B cell (primary cell): ENCODE data around the gene WBP11. TPM values are rescaled to one million over a fixed set of nuclear protein-coding genes. Genes with fewer than 3 reads are reported as not detected.

Source experiments
- ATAC-seq: fragments of 200-7000 bp; cut with Tn5 transposase; one replicate; pipeline ENCODE4 v1.10.0; 2021; ENCODE audit warnings: low read depth, mild to moderate bottlenecking, moderate number of reproducible peaks, moderate library complexity
- CTCF ChIA-PET: fragments of 350-600 bp; sonication (Branson Sonifier 250); formaldehyde crosslinking; loops from one replicate; lab custom pipeline; 2021; ENCODE audit warnings: antibody characterized with exemption, inconsistent platforms; lab: Charles Lee
- POLR2A ChIA-PET: fragments of 350-600 bp; sonication (Branson Sonifier 250); formaldehyde crosslinking; loops from one replicate; lab custom pipeline; 2021; ENCODE audit warnings: antibody characterized with exemption; lab: Charles Lee
- DNase-seq: peaks from one replicate; pipeline ENCODE4 v3.0.0; 2013
- H2AFZ ChIP-seq: 2 replicates; pipeline ENCODE4 v1.6.1; 2012; ENCODE audit warnings: mild to moderate bottlenecking, low read depth, low read length; ENCODE audit not compliant: insufficient read depth, poor library complexity, severe bottlenecking
- H3K27ac ChIP-seq, 2 donors: 1 replicate in 1 of 2; 2 replicates in 1 of 2; pipeline ENCODE4 v1.5.1; 2012 to 2013; ENCODE audit warnings: low read length in 2 of 2, mild to moderate bottlenecking in 2 of 2, moderate library complexity in 1 of 2
- H3K27me3 ChIP-seq, 4 experiments: fragments of 200-600 bp in 1 of 4; sonication (generic) in 1 of 4; replicated peaks in 1 of 4; 1 replicate in 2 of 4; 2 replicates in 2 of 4; pipeline versions ENCODE4 v1.6.1 to v1.7.0; 2013 to 2016; ENCODE audit warnings: low read length in 3 of 4, mild to moderate bottlenecking in 2 of 4, mixed read lengths in 1 of 4, moderate library complexity in 1 of 4; ENCODE audit not compliant: insufficient read depth in 4 of 4, control insufficient read depth in 3 of 4; ENCODE audit errors: control extremely low read depth in 1 of 4
- H3K36me3 ChIP-seq, 2 experiments: replicated peaks in 1 of 2; 1 replicate in 1 of 2; 2 replicates in 1 of 2; pipeline versions ENCODE4 v1.6.1 to v1.7.1; 2013; ENCODE audit warnings: low read length in 1 of 2; ENCODE audit not compliant: insufficient read depth in 2 of 2, control insufficient read depth in 1 of 2; ENCODE audit errors: control extremely low read depth in 1 of 2, extremely low read depth in 1 of 2
- H3K4me1 ChIP-seq, 2 donors: fragments of 200-600 bp in 1 of 2; sonication (generic) in 1 of 2; 1 replicate in 1 of 2; 2 replicates in 1 of 2; pipeline versions ENCODE4 v1.5.1 to v1.6.1; 2013 to 2017; ENCODE audit warnings: low read length in 2 of 2; ENCODE audit not compliant: control insufficient read depth in 2 of 2, insufficient read depth in 2 of 2
- H3K4me2 ChIP-seq: replicated peaks from 2 replicates; pipeline ENCODE3; 2012; ENCODE audit warnings: mild to moderate bottlenecking, low read depth, low read length; ENCODE audit not compliant: poor library complexity, severe bottlenecking
- H3K4me3 ChIP-seq, 5 experiments: fragments of 200-600 bp in 1 of 5; sonication (generic) in 1 of 5; 1 replicate in 3 of 5; 2 replicates in 2 of 5; pipeline versions ENCODE4 v1.5.1 to v1.7.0; 2011 to 2016; ENCODE audit warnings: low read length in 4 of 5, mild to moderate bottlenecking in 4 of 5, low read depth in 2 of 5, control low read depth in 1 of 5, moderate library complexity in 1 of 5; ENCODE audit not compliant: insufficient read depth in 1 of 5; ENCODE audit errors: control extremely low read depth in 1 of 5, extremely low read depth in 1 of 5
- H3K79me2 ChIP-seq: fragments of 200-600 bp; sonication (generic); one replicate; pipeline ENCODE4 v1.6.0; 2016; ENCODE audit warnings: low read length; ENCODE audit not compliant: control insufficient read depth, insufficient read depth
- H3K9ac ChIP-seq: fragments of 200-600 bp; sonication (generic); 2 replicates; pipeline ENCODE4 v1.6.1; 2017; ENCODE audit warnings: mild to moderate bottlenecking, low read length, moderate library complexity
- H3K9me3 ChIP-seq, 3 donors: one replicate each; pipeline versions ENCODE4 v1.6.1 to v1.7.1; 2013; ENCODE audit warnings: low read length in 2 of 3; ENCODE audit not compliant: control insufficient read depth in 2 of 3, insufficient read depth in 1 of 3; ENCODE audit errors: control extremely low read depth in 1 of 3
- H4K20me1 ChIP-seq: 2 replicates; pipeline ENCODE4 v1.6.0; 2012; ENCODE audit warnings: mild to moderate bottlenecking, low read length; ENCODE audit not compliant: insufficient read depth, control insufficient read depth, poor library complexity, severe bottlenecking
- H3K27ac Mint-ChIP-seq: one replicate; pipeline ENCODE4 v1.8.0; 2021; ENCODE audit warnings: mixed read lengths
- H3K27me3 Mint-ChIP-seq: one replicate; pipeline ENCODE4 v1.8.0; 2021; ENCODE audit warnings: mixed read lengths
- H3K4me1 Mint-ChIP-seq: one replicate; pipeline ENCODE4 v1.8.0; 2021; ENCODE audit warnings: mixed read lengths
- H3K4me3 Mint-ChIP-seq: one replicate; pipeline ENCODE4 v1.8.0; 2021; ENCODE audit warnings: mixed read lengths
- H3K9me3 Mint-ChIP-seq: one replicate; pipeline ENCODE4 v1.8.0; 2022; ENCODE audit warnings: mixed read lengths; ENCODE audit not compliant: insufficient read depth
- EZH2 ChIP-seq: IDR thresholded peaks from 2 replicates; pipeline ENCODE4 v1.6.1; 2012; ENCODE audit warnings: borderline replicate concordance, low read depth, mild to moderate bottlenecking, moderate library complexity, low read length; ENCODE audit not compliant: insufficient read depth, poor library complexity, severe bottlenecking
- WGBS: methylation state at CpG from one replicate; pipeline ENCODE4 v1.1.5; 2013; ENCODE audit warnings: missing lambda C conversion rate; ENCODE audit not compliant: insufficient coverage; 5-methylcytosine and 5-hydroxymethylcytosine counted together
- intact Hi-C: fragments of 100-400 bp; cut with micrococcal nuclease; formaldehyde crosslinking; loops from one replicate; pipeline ENCODE4 v1.10.0; 2022
- polyA plus RNA-seq: library from polyadenylated mRNA; depleted of rRNA; stranded (reverse); fragments of >200 nt; gene quantifications from 2 replicates; pipeline ENCODE4 v1.2.3, GENCODE V29; 2012
- total RNA-seq, 2 donors: library from RNA; stranded (reverse); fragments of 120-200 nt in 1 of 2; gene quantifications; 1 replicate in 1 of 2; 2 replicates in 1 of 2; pipeline versions ENCODE4 v1.2.3 to v1.2.4, GENCODE V29; 2013 to 2022
- TF ChIP-seq, protein P1 (sequence below): fragments of 200-600 bp; IDR thresholded peaks from one replicate; pipeline ENCODE4 v1.8.0; 2022; ENCODE audit warnings: antibody characterized with exemption, mild to moderate bottlenecking

WBP11 gene
- total and polyA plus RNA-seq, 2 donors (not counting 1 experiment from before 2014, with no cell fraction given), result 13.6 to 84.7 TPM

DNA sequence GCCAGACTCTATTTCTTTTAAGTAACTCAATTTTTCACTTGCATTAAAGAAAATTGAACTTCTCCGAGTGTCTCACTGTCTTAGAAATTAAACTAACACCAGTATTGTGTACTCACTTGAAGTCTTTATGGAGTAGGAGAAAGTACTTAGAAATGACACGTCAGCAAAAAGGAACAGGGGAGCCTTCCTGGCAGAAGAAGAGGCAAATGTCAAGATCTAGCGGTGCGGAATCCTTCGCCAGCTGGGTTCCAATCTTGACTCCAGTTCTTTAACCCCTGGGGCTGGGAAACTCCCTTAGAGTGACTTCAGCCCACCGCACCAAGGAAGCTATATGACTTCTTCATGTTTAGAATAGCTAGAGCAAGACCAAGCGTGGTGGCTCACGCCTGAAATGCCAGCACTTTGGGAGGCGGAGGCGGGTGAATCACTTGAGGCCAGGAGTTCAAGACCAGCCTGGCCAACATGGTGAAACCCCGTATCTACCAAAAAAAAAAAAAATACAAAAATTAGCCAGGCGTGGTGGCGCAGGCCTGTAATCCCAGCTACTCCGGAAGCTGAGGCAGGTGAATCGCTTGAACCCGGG lies 34.4 kb downstream of the WBP11 start:
- peaks cover 0 to 21% (median 11%) of the 10 kb centered on the region in 3 donors for H3K9me3 ChIP-seq
- H2AFZ ChIP-seq, result peak overlapping the region; percentile 74
- peaks cover 28 to 39% of the 10 kb centered on the region in 2 donors for H3K4me1 ChIP-seq
- ATAC-seq (no peak), DNase-seq (peak; percentile 52)
- H3K4me3 Mint-ChIP-seq, result peak overlapping the region; percentile 97
- POLR2A ChIA-PET, result interaction anchor here (0.6 to 3.9 kb wide), 4 partner anchors 34 to 1019 kb away, joined by 3 to 41 read pairs (median 6); partner anchors contain the start of genes ATF7IP, C12orf60 and WBP11
- no peaks in the 10 kb centered on the region for H4K20me1 ChIP-seq
- CTCF ChIA-PET, result interaction anchor here (0.6 to 3.0 kb wide), 9 partner anchors 9 to 764 kb away, joined by 3 to 19 read pairs (median 4); partner anchors contain the start of genes C12orf60 and WBP11
- H3K79me2 ChIP-seq, result peaks cover 39% of the 10 kb centered on the region
- WGBS, result 40% methylated on average over 9 of the region's 16 CpGs
- no peak for TF ChIP-seq EZH2
- TF ChIP-seq, protein P1, sequence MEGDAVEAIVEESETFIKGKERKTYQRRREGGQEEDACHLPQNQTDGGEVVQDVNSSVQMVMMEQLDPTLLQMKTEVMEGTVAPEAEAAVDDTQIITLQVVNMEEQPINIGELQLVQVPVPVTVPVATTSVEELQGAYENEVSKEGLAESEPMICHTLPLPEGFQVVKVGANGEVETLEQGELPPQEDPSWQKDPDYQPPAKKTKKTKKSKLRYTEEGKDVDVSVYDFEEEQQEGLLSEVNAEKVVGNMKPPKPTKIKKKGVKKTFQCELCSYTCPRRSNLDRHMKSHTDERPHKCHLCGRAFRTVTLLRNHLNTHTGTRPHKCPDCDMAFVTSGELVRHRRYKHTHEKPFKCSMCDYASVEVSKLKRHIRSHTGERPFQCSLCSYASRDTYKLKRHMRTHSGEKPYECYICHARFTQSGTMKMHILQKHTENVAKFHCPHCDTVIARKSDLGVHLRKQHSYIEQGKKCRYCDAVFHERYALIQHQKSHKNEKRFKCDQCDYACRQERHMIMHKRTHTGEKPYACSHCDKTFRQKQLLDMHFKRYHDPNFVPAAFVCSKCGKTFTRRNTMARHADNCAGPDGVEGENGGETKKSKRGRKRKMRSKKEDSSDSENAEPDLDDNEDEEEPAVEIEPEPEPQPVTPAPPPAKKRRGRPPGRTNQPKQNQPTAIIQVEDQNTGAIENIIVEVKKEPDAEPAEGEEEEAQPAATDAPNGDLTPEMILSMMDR, result no peak
- H3K36me3 ChIP-seq, result peaks cover 4 to 18% of the 10 kb centered on the region in 2 experiments
- H3K27me3 ChIP-seq, result no peaks in the 10 kb centered on the region
- H3K9ac ChIP-seq, result peak overlapping the region; percentile 96
- H3K4me2 ChIP-seq, result peak overlapping the region; percentile 90
- intact Hi-C loops, result no loop called here
- peaks cover 12% of the 10 kb centered on the region for H3K9me3 Mint-ChIP-seq
- no peaks in the 10 kb centered on the region for H3K27me3 Mint-ChIP-seq
- peak overlapping the region; percentile 97 for H3K27ac Mint-ChIP-seq
- peak overlapping the region; percentile 78 to 98 (median 93) for H3K4me3 ChIP-seq
- peak overlapping the region; percentile 94 to 96 for H3K27ac ChIP-seq
- H3K4me1 Mint-ChIP-seq, result peaks cover 45% of the 10 kb centered on the region

DNA sequence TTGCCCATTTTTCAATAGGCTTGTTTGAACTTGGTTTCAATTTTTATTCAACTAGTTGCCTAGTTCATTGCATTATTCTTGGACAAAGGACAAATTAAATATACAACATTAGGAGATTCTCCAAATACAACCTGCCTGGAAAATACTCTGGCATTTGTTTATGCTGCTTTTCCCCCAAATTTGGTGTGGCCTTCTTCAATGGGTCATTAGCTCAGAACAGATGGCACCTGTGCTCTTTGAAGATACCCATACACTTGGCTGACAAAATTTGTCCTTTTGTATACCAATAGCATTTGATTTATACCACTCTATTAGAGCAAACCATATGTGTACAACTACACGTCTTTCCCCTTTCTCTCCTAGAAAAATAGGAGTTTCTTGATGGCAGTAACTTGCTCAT lies 35.7 kb downstream of the WBP11 start:
- WGBS, result no CpG with 5 or more reads among the region's 1 CpG
- intact Hi-C loops, result no loop called here
- no peak overlapping the region for H2AFZ ChIP-seq
- no peak for ATAC-seq
- H3K79me2 ChIP-seq, result peaks cover 39% of the 10 kb centered on the region
- POLR2A ChIA-PET, result interaction anchor here (0.7 kb wide), 1 partner anchor 399 kb away, joined by 3 read pairs; no protein-coding TSS in a partner anchor
- no peak for TF ChIP-seq EZH2
- TF ChIP-seq, protein P1, result no peak
- H3K27me3 Mint-ChIP-seq, result no peaks in the 10 kb centered on the region
- peaks cover 41% of the 10 kb centered on the region for H3K4me1 Mint-ChIP-seq
- H4K20me1 ChIP-seq, result no peaks in the 10 kb centered on the region
- H3K4me1 ChIP-seq, result peaks cover 28 to 32% of the 10 kb centered on the region in 2 donors
- DNase-seq, result no peak
- H3K9me3 Mint-ChIP-seq, result peaks cover 12% of the 10 kb centered on the region
- no peaks in the 10 kb centered on the region for H3K27me3 ChIP-seq
- no peak overlapping the region for H3K4me2 ChIP-seq
- peak overlapping the region; percentile 16 for H3K4me3 Mint-ChIP-seq
- peak overlapping the region; percentile 35 to 94 for H3K27ac ChIP-seq
- peaks cover 0 to 15% (median 11%) of the 10 kb centered on the region in 3 donors for H3K9me3 ChIP-seq
- H3K27ac Mint-ChIP-seq, result peak overlapping the region; percentile 37
- no peak overlapping the region for H3K9ac ChIP-seq
- no peak overlapping the region for H3K4me3 ChIP-seq
- peaks cover 4 to 18% of the 10 kb centered on the region in 2 experiments for H3K36me3 ChIP-seq
- CTCF ChIA-PET, result no interaction called here
